Breast epithelium (tissue), 3 donors: ENCODE data around the gene ARHGEF25.

Source experiments
- CTCF ChIP-seq, 3 donors: fragments of 450-650 bp; IDR thresholded peaks; one replicate each; pipeline ENCODE4 v1.5.1; 2016 to 2017; ENCODE audit warnings: antibody characterized with exemption in 3 of 3, mild to moderate bottlenecking in 3 of 3, moderate library complexity in 3 of 3
- POLR2A ChIP-seq: fragments of 450-650 bp; IDR thresholded peaks from one replicate; pipeline ENCODE4 v1.6.1; 2016; ENCODE audit warnings: antibody characterized with exemption, mild to moderate bottlenecking, moderate library complexity

- TF ChIP-seq CTCF (IDR thresholded peaks at IDR 0.05) = no peak
- TF ChIP-seq POLR2A = no peak
These were observed 8.7 kb upstream of the ARHGEF25 start for GRCh38 chr12:57602544-57602943.
